Measurements from ENCODE around the gene DCAKD. TPM values are rescaled to one million over a fixed set of nuclear protein-coding genes. Genes with fewer than 3 reads are reported as not detected.

The DCAKD gene
- total and polyA plus RNA-seq, 12 donors = 34.9 to 115 (median 62.9) TPM

- TF ChIP-seq POLR2A (IDR thresholded peaks at IDR 0.05) (no peak), CTCF (IDR thresholded peaks at IDR 0.05) (no peak)
- no peaks in the 10 kb centered on the region for H3K4me1 ChIP-seq (replicated peaks in 1 of 2)
- H3K27me3 ChIP-seq = no peaks in the 10 kb centered on the region
- no peaks in the 10 kb centered on the region for H3K9me3 ChIP-seq (replicated peaks in 1 of 3)
- no peaks in the 10 kb centered on the region for H3K36me3 ChIP-seq (replicated peaks in 1 of 2)
- DNase-seq = no peak
- WGBS, 4 donors = 75 to 91% (median 88%) methylated on average over 3 of the region's 3 CpGs
- intact Hi-C loops (cut with DNase I) = no loop called here
- no peak overlapping the region for H3K27ac ChIP-seq
- no peak overlapping the region for H3K4me3 ChIP-seq
These were observed 52.0 kb downstream of the DCAKD start for GRCh38 chr17:44999433-44999832.

GRCh38 chr17:44998646-44999045, 52.8 kb downstream of the DCAKD start:
- no peak overlapping the region for H3K4me3 ChIP-seq
- no peaks in the 10 kb centered on the region for H3K36me3 ChIP-seq (replicated peaks in 1 of 2)
- H3K27me3 ChIP-seq = no peaks in the 10 kb centered on the region
- H3K9me3 ChIP-seq (replicated peaks in 1 of 3) = no peaks in the 10 kb centered on the region
- DNase-seq = no peak
- H3K4me1 ChIP-seq (replicated peaks in 1 of 2) = no peaks in the 10 kb centered on the region
- no peak for TF ChIP-seq POLR2A (IDR thresholded peaks at IDR 0.05)
- TF ChIP-seq CTCF (IDR thresholded peaks at IDR 0.05) = no peak
- H3K27ac ChIP-seq = no peak overlapping the region
- intact Hi-C loops (cut with DNase I) = no loop called here

GRCh38 chr17:44997733-44998520, 53.5 kb downstream of the DCAKD start:
- no peak for DNase-seq
- Histone ChIP-seq H3K36me3 (replicated peaks in 1 of 2) (no peaks in the 10 kb centered on the region), H3K4me1 (replicated peaks in 1 of 2) (no peaks in the 10 kb centered on the region), H3K4me3 (no peak overlapping the region), H3K27ac (no peak overlapping the region), H3K27me3 (no peaks in the 10 kb centered on the region), H3K9me3 (replicated peaks in 1 of 3) (no peaks in the 10 kb centered on the region)
- TF ChIP-seq CTCF (IDR thresholded peaks at IDR 0.05) (no peak), POLR2A (IDR thresholded peaks at IDR 0.05) (no peak)
- intact Hi-C loops (cut with DNase I) = no loop called here
- WGBS, 4 donors = 31 to 65% (median 59%) methylated on average over 3 to 7 of the region's 7 CpGs

- WGBS, 4 donors = 63 to 72% (median 68%) methylated on average over 7 to 10 of the region's 10 CpGs
- intact Hi-C loops (cut with DNase I) = no loop called here
- Histone ChIP-seq H3K36me3 (replicated peaks in 1 of 2) (no peaks in the 10 kb centered on the region), H3K4me1 (replicated peaks in 1 of 2) (no peaks in the 10 kb centered on the region), H3K27ac (no peak overlapping the region), H3K4me3 (no peak overlapping the region), H3K9me3 (replicated peaks in 1 of 3) (no peaks in the 10 kb centered on the region), H3K27me3 (no peaks in the 10 kb centered on the region)
- no peak for DNase-seq
- TF ChIP-seq CTCF (IDR thresholded peaks at IDR 0.05) = no peak
- TF ChIP-seq POLR2A (IDR thresholded peaks at IDR 0.05) = no peak
These were observed 55.1 kb downstream of the DCAKD start for GRCh38 chr17:44996304-44996703.

Data from adrenal gland (tissue), 12 donors.